Measurements from ENCODE around the gene REX1BD.

Gene REX1BD

GRCh38 chr19:18618236-18618635, 29.6 kb downstream of the REX1BD start:
- DNase-seq = no peak

- no peak for DNase-seq
Measured at GRCh38 chr19:18620311-18620710, 31.7 kb downstream of the REX1BD start.

- no peak for DNase-seq
Measured at GRCh38 chr19:18620902-18621301, 32.3 kb downstream of the REX1BD start.

GRCh38 chr19:18626906-18627305, 38.3 kb downstream of the REX1BD start:
- DNase-seq = no peak

GRCh38 chr19:18629166-18630088, 40.8 kb downstream of the REX1BD start:
- no peak for DNase-seq

GRCh38 chr19:18633321-18633720, 44.7 kb downstream of the REX1BD start:
- DNase-seq = no peak

GRCh38 chr19:18634612-18635297, 46.2 kb downstream of the REX1BD start:
- no peak for DNase-seq

- DNase-seq = no peak
Measured at GRCh38 chr19:18635831-18636182, 47.2 kb downstream of the REX1BD start.

- DNase-seq = peak; percentile 100
Measured at GRCh38 chr19:18636183-18636968, 47.8 kb downstream of the REX1BD start.

GRCh38 chr19:18636969-18637629, 48.5 kb downstream of the REX1BD start, which contains the start of gene KLHL26:
Gene KLHL26 (plus strand): TSS chr19:18637028. CDS start chr19:18637055, 27 bp downstream.
- peak; percentile 62 for DNase-seq

GRCh38 chr19:18637673-18638630, 49.4 kb downstream of the REX1BD start:
- no peak for DNase-seq

- DNase-seq = no peak
Measured at GRCh38 chr19:18639706-18640243, 51.2 kb downstream of the REX1BD start.
